Fibroblast of gingiva (primary cell): ENCODE measurements around the gene AUTS2.

Experiments used
- DNase-seq: peaks from one replicate; pipeline ENCODE4 v3.0.0-alpha.2; 2011; ENCODE audit warnings: low read depth

AUTS2 gene

DNA sequence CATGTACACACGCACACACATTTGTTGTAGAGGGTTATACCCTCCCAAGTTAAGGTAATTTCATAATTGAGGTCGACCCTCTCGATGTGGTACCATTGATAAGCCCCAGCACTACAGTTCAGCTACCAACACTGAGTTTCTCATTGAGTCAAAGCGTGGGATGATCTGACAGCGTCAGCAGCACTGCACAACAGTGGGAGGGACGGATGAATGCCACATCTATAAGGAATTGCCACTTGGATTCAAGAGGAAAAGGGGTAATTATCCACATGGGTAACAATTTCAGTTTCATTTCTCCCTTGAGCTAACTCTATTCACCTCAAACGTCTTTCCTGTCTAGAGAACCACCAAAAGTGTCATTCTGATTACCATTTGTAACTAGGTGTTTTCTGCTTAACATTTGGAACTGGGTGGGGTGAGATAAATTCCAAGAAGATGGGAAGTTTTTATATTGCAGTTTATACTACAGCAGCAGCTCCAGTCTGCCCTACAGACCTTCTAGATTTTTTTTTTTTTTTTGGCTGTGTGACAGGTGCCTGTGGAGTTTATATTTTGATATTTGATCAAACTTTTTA is 342.9 kb downstream of the AUTS2 start:
- DNase-seq, result no peak

DNA sequence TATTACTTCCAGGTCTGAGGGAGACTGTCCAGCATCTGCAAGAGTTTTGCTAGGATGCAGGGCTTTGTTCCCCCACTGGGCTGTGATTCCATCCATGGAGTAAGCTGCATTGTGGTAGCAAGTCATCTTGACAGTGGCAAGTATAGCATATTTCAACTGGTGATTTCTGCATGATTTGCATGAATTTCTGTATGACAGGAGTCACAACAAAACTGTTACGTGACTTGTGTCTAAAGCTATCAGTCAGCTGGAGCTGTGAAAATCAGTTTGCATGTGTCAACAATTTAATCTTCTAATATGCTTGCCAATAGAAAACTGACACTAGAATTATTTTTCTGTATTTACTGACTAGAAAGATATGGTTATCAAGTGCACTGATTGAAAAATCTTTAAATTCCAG is 344.3 kb downstream of the AUTS2 start:
- DNase-seq, result no peak

DNA sequence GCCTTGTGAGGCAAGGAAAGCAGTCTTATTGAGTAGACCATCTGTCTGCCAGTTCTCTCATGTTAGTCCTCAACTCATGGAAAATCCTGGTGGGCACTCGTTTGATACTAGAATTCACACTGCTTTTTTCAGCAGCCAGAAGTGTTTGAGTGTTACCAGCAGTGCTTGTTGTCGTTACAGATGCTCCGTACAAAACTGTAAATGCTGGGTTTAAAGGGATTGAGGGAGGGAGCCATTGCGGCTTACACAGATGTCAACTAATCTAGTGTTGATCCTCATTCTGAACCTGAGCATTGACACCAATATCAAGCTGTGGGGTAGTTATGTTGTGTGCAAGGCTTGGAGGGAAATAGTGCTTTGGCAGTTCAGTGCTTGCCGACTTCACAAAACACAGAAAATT is 348.6 kb downstream of the AUTS2 start:
- DNase-seq, result no peak

DNA sequence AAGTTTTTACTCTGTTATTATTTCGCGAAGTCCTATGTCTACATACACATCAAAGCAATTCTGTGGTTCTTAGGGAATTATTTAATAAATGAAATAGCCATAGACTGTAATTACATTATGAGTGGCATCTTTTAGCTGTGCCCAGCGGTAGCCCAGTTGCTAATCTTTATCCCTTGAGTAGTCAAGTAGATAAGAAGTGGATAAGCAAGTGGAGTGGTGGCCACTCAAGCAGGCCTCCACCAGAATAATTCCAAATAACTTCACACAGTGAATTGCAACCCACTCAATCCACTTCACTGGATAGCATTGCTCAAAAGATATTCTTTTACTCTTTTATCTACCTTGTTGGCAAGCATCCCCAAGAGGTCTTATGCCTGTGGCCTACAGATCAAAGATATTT is 349.7 kb downstream of the AUTS2 start:
- DNase-seq, result no peak

DNA sequence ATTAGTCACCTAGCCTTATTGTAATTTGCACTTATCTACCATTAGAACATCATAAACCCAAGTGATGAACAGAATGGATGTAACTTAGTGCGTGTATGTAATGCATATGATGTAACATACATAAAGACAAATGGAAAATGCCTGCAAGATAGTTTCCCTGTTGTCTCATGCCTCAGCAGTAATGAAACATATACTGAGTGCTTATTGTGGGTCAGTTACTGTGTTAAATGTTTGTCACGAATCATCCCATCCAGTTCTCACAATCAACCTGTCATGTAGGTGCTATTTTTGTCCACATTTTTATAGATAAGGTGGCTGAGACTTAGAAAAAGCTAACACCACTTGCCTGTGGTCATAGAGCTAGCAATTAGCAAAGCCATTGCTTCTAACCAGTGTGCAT is 350.8 kb downstream of the AUTS2 start:
- DNase-seq, result no peak

DNA sequence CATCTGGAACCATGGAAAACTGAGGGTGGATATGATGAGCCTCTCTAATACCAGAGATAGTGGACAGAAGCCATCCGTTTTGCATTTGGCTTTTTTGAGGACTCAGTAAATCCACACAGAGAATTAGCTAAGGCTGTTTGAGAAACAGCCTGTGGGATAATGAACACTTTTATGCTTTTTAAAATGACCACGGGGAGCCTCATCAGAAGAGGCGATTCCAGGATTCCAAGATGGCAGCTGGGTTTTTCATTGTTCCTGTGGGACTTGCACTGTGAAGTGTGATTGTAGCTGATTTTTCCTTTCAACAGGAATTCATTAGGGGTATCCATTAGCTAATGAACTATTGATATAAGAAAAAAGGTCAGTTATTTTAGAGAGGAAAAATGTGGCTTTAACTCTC is 353.2 kb downstream of the AUTS2 start:
- no peak for DNase-seq

DNA sequence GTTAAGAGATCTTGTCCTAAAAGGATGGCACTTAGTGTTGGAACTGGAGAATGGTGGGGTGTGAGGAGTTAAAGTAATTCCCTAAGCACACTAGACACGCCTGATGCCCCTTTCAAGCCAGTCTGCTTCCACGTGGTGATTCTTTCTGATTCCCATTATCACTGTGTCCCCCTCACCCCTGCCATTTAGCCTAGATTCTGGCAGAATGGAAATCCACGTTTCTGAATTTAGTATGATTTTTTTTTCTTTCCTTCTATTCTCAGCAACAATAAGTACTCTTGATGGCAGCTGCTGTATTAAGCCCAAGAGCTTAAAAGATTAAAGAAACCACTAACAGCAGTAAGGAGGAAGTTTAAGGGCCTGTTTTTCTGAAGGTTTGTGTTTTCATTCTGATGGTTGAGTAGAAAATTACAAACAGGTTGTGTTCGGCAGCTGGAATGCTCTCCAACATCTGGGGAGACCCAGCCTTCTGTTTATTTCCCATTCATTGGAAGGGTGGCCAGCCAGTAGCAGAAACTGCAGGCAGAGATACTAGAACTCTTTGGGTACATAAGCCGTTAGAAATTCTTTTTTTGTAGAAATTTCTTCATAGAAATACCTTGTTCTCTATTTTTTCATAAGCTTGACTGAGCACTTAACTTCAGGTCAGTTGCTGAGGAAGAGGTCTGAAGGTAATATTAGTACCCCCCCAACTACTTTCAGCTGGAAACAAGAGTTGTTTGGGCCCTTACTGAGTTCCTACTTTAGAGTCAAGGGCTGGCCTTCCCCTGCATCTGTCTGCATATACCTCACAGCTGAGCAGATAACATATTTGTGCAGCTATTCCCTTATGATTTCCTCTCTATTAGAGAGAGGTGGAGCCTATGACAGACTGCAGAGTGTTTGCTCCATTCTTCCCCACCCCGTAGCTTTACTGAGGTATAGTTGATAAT is 355.1 kb downstream of the AUTS2 start:
- DNase-seq, result no peak

DNA sequence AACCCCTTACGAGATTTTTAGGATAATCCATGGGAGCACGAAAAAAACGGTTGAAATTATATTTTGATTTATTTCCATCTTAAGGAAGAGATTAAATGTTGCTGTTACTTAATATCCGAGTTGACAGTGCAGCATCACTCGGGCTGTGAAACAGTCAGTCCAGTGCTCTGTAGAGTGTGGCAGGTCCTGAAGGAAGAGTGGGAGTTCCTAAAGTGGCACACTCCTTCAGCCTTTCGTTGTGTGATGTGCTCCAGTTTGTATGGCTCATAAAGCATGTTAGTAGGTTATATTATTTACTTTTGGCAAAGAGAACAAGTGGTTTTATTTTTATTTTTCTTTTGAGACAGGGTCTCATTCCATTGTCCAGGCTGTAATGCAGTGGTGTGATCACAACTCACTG is 358.3 kb downstream of the AUTS2 start:
- DNase-seq, result no peak

DNA sequence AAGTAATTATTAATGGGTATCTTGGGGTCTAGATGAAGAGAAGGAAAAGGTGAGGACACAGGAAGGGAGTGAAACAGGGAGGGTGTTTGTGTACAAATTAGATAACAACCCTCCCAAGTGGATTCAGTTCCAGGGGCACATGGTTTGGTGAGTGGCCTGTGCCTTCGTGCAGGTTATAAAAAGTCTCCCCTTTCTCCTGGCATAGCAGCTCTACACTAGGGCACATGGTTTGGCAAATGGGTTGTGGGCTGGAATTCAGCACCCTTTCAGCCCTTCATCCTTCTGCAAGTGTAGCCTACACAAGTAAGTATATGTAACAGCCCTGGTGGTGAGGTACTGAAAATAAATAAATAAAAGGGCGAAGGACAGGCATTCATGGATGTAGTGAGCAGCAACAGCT is 359.4 kb downstream of the AUTS2 start:
- DNase-seq, result no peak

DNA sequence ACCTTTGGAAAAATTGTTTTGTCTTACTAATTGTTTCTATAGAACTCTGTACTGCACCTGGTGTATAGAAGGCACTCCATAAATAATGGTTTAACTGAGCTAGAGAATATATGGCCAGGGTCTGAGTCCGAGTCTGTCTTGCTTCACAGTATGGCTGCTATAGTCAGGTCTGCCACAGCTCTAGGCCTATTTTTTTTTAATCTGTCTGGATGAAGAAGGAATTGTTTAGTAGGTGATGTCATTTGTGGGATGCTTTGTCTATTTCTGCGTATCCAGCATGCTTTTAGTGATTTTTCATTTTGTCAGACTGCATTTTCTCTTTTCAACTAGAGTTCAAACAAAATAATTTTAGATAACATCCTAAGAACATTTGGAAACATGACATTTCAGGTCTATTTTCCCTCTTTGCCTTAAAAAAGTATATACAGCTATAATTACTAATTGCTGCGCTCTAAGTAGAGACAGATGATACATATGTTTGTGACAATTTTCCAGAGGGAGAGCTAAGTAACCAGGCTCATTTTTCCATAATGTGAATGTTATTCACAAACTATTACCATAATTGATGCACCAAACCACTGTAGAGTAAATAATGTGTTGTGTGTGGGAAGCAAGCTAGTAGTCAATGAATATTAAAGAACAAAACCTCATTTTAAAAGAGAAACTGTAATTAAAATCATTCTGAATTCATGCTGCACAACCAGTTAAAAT is 361.7 kb downstream of the AUTS2 start:
- DNase-seq, result no peak

DNA sequence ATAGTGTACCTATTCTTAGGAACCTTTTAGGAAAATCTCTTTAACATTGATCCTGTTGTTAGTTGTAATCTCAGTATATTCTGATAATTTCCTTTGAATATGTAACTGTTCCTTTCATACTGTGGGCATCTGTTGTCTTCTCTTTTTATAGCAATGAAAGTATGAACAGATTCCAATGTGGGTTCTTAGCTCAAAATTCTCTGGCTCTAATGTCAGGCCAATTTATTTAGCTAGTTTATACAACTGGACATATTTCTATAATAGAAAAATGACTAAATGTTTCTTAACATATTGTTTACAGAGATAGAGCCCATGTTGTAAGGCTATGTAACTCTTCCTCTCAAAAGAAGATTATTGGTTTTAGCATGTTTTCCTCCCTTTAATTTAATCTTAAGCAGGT is 363.2 kb downstream of the AUTS2 start:
- no peak for DNase-seq

DNA sequence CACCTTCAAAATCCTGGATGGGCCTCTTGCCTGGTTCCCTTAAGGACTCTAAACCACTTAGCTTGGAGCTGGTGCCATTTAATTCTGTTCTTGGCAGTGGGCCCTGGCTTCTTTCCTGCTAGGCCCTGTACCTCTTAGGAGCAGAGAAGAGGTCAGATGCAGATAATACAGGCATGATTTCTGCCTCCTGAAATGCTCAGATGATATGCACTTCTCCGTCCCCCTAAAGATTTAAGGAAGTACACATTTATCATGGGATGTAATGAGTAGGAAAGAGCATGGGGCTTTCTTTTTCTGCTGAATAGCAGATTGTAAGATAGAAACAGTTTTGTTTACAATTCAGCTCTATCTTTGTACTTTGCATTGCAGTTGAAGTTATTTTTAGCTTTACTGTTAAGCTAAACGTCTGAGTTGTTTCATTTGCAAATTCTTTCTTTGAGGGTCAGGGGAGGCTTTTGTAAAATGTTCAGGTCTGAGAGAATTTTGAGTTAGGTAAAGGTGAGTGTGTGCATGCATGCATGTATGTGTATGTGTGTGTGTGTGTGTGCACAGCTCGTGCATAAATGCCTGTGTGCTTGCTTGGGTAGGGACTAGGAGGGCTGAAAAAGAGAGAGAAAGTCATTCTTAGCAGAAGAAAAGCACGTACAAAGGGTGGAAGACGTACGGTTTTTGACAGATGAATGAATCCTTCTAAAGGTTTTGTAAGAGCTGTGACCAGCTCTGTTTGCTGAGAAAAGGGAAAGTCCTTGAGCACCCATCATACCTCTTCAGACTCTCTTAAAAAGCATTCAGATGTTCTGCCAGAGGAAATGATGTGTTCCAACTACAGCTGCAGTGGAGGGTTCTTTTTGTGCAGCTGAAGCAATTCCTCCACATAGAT is 364.2 kb downstream of the AUTS2 start:
- no peak for DNase-seq

DNA sequence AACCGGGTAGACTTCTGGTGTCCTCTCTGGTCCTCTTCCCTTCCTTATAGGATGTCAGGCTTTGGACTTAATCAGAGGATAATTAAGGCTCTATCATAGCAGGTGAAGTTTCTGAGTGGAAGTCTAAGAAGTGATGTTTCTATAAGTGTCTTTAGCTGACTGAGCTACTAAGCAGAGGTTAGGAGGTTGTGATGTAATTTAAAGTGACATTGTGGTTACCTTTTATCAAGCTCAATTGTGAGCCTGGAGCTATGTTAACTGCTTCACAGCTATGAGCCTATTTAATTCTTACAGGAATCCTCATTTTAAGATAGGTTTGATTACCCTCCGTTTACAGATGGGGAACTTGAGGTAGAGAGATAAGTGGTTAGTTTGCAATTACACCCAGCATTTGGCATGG is 365.1 kb downstream of the AUTS2 start:
- no peak for DNase-seq

DNA sequence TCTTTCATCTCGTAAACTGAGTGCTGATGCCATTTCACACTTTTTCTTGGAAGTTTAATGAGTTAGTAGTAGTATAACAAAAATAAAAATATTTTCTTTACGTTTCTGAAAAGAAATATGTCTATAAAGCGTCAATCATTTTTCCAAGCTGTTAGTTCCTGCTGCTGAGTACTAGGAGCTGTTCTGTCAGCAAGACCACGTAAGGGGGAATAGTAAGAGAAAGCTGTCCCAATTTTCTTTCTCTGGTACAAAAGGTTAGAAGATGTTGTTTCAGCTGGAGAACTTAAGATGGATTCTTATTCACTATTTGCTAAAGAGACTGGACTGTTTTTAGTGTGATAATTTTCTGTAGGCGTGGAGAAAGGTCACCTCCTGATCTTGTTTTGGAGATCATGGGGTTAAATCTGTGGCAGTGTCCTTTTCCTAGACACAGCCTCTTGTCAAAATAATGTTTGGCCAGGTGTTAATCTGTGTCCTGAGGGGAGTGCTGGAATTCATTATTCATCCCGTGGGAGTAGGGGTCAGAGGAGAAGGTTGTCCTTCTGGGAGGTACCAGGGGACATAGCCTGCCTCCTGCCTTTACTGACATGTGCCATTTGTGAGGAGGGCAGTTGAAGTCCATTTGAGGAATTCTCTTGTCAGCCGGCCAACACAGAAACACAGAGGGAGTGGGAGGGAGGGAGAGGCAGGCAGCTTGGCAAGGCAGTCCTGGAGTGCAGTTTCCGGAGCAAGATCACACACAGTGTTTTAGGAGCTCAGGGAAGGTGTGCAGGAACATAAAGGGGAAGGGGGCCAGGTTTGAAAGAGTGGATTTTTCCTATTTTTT is 368.7 kb downstream of the AUTS2 start:
- DNase-seq, result no peak

DNA sequence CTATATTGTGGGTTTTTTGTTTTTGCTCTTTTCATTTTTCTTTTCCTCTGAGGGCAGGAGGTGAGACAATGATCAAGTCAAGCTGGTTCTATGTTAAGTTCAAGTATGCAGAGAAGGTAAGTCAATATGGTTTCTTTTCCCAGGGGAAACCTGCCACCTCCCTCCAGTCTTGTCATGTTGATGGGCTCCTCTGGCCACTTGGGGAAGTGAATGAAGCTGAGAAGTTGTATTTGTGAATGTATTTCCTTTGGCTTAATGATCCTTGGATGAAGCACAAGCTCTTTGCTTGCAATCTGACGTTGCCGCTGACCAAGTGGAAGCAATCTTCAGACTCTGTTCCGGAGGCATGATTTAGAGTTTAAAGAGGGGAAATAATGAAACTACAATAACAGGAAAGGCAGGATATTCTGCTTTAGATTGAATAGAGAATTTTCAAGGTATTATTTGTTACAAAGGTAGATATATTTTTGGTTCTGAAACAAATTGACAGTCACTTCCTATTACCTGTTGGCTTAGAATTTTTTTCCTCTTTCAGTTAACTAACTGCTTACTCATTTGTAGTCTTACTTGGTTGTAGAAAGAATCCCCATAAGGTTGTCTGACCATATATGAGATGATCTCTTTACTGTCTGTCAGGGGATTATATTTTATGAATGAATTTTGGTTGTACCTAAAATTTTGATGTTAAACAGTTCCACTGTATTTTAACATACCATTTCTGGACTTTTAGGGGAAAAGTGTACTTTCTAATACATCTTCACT is 369.6 kb downstream of the AUTS2 start:
- DNase-seq, result no peak

DNA sequence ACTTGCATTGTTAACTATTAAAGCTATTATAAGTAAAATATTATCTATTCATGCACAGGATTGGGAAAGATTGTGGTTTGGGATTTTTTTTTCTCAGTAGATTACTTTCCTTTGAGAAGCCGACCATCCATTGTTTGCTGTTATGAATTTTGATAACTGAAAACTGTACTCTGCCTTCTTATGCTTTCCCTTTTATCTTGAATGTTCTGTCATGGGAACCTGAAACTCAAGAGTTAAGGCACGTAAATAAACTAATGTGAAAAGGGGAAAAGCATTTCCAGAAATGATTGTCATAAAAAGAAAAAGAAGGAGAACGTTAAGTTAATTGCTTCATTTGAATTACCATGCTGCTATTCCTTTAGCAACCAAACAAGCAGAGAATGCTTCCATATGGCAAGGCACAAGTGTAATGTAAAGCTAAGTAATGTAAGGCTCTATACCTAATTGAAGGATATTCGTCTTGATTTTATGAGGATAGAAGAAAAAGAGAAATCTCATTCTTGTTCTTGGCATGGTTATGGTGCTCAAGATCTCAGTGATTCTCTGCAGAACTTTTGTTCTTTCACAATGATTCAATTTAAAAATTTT is 370.8 kb downstream of the AUTS2 start:
- DNase-seq, result no peak

DNA sequence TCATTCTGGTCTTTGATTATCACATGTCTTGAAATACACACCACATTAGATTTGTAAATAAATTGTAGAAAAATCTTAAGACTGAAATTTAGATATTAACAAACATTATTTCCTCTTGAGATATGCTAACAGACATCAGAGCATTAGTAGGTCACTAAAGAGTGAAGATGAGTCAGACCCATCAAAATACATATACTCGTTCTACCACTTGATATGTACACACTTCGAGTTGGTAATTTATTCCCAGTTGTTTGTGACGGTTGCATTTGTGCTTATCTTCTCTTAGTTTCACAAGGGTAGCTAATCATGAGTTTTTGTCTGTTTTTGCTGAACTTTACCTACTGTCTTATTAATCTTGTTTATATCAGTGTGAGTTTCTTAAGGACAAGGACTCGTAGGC is 383.4 kb downstream of the AUTS2 start:
- DNase-seq, result no peak

DNA sequence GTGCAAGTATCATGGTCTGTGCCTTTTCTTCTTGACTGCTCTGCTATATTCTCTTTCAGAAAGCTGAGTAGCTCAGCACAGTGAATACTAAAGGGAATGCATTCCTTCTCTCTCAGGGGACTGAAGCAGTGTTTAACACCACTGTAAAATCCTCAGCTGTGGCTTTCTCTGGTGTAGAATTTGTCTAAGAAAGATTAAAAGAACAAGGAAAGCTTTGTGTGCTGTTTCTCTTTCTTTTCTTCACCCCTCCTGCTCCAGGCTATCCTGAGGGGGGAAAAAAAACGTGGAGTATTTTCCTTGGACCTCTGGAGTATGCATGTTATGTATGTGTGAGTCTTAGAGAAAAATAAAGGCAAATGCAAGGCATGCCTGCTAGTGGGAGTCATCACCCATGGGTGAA is 383.9 kb downstream of the AUTS2 start:
- DNase-seq, result no peak

DNA sequence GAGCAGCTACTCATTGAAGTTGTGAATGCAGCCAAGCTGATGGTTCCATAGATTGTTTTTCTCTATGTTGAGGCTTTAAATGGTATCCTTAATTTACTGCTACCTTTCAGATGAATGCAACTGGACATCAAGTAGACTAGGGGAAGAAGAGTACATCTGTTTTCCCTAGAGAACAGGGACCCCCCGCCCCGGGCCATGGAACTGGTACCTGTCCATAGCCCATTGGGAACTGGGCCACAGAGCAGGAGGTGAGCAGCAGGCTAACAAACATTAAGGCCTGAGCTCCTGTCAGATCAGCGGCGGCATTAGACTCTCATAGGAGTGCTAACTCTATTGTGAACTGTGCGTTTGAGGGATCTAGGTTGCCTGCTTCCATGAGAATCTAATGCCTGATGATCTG is 391.3 kb downstream of the AUTS2 start:
- DNase-seq, result no peak

DNA sequence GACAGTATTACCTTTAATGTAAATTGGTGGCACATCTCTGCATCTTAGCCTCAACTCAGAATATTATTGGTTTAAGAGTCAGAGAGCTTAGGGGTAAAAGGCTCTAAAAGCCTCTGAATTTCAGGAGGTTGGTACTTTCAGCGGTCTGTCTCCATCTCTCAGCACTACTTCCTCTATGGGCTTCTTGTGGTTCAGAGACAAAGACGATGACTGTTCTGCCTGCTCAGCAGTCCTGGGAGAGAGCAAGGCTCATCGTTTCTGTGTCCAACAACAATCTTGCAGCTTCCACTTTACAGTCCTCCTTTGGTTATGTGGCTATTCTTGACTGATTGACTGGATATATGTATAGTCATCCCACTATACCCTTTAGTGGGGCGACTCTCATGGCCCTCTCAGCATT is 394.7 kb downstream of the AUTS2 start:
- no peak for DNase-seq
